Activated CD4-positive, alpha-beta T cell treated with anti-CD3 and anti-CD28 coated beads, Interleukin-2, Interleukin-6, amounts not matched to agents 100 ng/mL and 50 ng/mL, durations not matched to agents 16 hours and 8 hours (primary cell): Measurements from ENCODE around the gene CCNQ.

ENCODE experiments used
- DNase-seq: peaks from one replicate; pipeline ENCODE4 v3.0.0-alpha.2; 2020

Gene CCNQ

DNA sequence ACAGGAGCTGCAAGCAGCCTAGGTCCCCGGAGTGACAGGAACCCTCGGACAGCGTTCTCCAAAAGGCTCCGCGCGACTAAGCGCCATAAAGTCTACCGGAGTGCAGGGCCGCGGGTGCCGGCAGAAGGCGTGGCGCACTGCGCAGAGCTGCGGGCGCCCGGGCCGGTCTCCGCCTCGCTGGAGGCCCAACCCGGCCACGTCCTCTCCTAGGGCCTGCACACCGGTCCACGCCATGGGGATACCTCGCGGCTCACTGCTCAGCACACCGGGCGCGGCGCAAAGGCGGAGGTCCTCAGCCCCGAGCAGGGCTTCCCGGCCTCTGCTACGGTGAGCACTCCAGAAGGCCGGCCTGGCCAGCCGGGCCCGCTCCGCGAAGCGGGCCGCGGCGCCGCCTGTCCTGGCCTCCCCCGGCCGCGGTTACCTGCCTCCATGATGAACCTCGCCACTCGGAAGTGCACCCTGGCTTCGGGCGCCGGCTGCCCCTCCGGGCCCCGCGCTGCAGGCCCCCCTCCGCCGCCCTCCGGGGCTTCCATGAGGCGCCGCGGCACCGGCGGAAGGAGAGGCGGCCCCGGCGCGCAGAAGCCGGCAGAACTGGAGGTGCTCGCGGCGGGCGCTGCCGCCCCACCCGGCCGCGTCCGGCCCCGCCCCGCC, at the start of gene CCNQ:
Gene CCNQ, minus strand, starts transcription at position 599 of the 651 bp plus-strand sequence. Its CDS starts 66 bp downstream, at position 533.
- peak; percentile 31 for DNase-seq

DNA sequence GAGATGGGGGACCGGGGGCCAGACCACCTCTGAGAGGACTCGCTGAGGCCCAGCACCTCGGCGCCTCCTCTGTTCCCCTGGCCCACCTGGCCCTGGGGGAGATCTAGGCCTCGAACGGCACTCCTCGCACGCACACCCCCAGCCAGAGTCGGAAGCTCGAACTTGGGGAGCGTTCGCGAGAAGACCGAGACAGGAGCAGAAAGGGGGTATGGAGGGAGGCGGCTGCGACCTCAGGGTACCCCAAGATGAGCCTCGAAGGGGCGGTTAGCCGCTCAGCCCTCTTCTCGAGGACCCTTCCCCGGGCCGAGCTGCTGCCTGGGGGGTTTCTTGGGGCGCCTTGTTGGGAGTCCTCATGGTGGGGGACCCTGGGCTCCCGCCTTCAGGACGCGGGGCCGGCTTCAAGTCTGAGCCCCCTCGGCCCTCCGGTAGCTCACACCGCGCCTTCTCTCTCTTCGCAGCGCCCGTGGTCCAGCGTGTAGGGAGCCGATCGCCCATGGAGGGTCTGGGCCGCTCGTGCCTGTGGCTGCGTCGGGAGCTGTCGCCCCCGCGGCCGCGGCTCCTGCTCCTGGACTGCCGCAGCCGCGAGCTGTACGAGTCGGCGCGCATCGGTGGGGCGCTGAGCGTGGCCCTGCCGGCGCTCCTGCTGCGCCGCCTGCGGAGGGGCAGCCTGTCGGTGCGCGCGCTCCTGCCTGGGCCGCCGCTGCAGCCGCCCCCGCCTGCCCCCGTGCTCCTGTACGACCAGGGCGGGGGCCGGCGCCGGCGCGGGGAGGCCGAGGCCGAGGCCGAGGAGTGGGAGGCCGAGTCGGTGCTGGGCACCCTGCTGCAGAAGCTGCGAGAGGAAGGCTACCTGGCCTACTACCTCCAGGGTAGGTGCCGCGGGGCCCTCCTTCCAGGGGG, 48.8 kb upstream of the CCNQ start:
- DNase-seq, result no peak

DNA sequence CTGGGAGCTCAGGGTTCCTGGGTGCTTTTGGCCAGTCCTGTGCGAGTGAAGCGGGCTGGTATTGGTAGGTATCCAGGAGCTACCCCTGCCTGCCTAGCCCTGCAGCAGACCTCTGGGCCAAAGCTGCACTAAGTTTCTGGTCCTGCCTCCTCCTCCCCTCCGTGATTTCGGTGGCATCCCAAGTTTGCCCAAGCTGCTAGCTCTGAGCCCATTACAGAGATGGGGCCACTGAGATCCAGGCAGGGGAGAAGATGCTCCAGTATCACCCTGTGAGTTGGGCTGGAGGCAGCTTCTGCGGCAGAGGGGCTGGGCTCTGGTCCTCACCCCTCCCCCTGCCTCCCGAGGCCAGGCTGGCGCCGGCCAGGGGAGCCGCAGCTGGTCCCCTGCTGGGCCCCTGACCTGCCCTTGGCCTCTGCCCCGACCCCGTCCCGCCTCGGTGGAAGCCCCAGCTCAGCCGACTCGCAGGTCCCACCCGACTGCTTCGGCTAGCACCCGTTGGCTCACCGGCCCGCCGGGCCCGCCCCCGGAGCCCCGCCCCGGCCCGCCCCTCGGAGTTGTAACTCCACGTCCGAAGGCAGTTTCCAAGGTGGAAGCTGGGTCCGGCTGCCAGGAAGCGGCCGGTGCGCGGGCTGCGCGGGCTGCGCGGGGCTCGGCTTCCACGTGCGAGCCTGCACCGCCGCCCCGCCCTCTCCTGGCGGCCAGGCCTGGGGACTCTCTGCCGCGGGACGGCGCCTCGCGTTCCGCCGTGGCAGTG, 47.9 kb upstream of the CCNQ start, which contains the start of gene DUSP9:
Gene DUSP9, plus strand, starts transcription at position 584 of the 754 bp plus-strand sequence. CDS start 751 bp downstream, outside the sequence.
- no peak for DNase-seq

DNA sequence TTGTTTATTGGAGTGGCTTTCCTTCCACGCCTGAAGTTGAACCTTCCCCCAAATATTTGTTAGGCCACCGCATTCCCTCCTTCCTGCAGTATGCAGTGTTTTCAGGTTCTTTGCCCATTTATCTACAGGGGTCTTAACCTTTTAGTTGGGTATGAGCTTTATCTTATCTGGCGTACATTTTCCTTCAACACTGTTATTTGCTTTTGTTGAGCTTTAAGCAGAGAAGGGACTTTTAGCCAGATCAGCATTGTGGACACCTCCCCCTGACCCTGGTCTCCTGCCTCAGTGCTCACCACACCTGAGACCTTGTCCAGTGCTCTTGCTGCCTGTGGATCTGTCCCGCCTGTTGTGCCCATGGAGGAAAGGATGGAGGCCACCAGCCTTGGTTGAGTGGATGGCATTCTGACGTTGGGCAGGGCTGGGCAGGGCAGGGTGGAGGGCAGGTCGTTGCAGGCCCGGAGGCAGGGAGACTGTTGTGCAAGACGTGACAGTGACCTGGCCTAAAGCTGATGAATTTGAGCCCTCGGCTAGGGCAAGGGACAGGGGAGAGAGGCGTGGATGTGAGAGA, 47.1 kb upstream of the CCNQ start:
- DNase-seq, result no peak

DNA sequence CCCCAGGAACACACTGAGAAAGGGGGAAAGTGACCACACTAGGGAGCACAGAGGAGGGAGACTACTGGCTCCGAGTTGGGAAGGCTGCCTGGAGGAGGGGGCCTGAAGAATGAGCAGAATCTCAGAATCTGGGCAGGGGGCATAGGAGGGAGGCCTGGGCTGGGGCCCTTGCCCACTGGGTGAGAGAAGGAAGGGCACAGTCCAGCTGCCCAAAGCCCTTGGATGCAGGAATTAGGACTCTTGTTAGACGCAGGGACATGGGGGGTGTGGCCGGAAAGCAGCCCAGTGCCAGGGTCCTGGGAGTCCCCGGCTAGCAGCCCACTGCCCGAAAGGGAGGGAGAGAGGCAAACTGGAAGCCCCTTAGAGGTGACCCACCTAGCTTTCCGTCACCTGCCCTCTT, 46.2 kb upstream of the CCNQ start:
- no peak for DNase-seq

DNA sequence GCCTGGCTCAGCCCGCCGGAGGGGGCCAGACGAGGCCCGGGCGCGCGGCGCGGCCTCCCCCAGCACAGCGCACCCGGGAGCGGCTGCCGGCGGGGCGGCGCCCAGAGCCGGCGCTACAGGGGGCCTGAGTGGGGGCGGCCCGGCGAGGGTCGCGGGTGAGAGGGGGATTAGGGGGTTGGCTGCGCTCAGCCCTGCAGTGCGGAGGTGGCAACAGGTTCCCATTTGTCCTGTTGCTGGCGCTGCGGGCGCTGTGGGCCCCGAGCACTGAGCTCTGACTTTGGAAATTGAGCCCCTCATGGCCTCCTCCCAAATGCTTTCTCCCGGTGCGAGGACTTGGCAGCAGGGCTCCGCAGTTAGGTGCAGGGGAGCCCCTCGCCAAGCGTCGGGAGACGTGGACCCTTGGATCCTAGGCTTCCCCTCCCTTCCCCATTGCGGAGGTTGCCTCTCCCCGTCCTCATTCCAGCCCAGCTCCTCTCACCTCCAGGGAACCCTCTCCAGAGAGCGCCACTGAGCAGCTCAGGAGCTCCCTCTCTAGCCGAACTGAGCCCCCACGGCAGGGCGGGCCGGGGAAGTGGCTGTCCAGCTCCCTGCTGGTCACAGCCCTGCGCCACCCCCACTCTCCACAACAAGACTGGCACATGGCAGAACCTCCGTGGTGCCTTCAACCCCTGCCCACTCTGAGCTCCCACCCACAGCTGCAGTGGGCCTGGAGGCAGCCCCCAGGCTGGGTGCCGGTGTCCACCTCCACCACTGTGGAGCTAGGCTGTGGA, 45.6 kb upstream of the CCNQ start:
- no peak for DNase-seq

DNA sequence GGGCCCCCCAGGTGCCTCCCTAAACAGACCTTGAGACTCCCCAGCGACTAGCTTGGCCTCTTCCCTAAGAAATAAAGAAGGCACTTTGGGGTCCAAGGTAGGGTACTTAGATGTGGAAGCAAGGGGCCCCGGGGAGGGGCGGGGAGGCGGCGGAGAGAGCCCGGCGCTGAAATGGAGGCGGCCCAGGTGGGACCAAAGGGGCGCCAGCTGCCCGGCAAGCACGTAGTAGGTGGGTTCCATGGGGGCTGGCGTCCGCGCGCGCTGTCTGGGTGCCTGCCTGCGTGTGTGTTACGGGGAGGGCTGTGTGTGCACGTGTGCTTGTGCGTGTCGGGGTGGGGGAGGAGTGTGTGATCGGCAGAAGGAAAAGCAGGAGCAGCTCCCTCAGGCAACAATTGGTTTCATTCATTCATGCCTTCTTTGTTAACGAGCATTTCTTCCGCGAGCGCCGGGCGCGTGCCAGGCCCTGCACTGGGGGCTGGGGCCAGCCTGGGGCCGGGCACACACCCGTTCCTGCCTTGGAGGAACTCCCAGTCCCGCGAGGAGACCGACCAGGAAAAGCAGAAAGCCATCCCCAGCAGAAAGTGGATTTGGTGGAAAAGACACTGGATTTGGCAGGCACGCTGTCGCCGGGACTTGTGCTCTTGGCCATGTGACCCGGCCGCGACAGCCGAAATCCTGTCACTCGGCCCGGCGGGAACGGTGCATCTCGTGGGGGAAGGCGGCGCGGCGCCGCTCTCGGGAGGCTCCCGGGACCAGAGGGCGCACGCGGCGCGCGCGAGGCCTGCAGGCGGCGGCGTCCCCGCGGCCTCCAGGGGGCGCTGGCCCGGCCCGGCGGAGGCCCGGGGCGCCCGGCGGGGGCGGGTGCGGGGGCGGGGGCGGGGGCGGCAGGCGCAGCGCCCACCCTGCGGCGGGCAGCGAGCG, 44.8 kb upstream of the CCNQ start:
- DNase-seq, result peak; percentile 13

DNA sequence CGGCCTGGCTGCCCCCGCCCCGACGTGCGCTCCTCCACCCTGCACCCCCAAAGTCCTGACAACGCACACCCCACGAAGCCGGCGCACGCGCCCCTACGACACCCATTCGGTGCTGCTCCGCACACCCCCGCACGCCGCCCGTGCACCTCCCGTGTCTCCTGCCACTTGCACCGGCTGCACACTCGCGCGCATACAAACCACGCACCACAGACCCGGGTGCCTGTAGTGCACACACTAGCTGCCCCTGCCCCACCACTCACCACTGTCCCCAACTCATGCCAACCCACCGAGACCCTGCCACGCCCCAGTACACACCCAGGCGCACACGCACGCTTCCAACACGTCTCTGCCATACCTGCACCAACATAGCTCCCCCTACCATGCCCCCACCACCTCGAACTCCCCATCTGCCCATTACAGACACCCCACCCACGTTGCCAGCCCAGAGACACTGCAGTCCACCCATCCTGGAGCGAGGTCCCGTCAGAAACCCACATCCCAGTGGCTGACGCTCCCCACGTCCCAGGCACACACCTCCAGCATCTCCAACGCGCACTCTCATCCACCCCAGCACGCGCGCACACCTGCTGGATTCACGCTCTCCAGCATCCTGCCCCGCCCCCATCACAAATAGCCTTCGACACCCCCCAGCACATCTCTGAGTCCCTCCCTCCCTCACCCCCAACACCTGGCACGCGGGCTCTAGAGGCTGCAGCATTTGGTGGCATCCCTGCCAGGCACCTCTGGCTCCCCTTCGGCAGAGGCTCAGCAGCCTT, 43.9 kb upstream of the CCNQ start:
- DNase-seq, result no peak

DNA sequence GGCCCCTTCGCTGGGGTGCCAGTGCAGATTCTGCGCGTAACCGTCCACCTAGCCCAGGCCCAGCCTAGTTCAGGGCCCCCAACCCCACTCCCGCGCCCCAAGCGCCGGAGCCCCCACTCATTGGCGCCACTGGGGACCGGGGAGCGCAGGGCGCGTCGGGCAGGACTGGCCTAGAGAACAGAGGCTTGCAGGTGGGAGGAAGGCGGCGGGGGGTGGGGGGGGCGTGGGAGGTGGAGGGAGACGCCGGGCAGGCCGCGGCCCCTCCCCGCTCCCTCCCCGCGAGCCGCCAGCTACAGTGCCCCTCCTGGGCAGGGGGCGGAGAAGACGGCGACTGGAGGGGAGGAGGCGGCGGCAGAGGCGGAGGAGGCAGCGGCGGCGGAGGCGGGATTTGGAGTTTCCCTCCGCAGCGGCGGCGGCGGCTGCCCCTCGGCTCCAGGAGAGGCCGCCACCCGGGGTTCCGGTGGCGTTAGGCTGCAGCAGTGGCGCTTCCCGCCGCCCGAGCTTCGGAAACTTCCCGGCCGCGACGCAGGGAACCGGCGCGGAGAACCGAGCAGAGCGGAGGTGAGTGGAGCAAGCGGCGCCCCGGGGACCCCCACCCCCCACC, 43.2 kb upstream of the CCNQ start:
- DNase-seq, result no peak

DNA sequence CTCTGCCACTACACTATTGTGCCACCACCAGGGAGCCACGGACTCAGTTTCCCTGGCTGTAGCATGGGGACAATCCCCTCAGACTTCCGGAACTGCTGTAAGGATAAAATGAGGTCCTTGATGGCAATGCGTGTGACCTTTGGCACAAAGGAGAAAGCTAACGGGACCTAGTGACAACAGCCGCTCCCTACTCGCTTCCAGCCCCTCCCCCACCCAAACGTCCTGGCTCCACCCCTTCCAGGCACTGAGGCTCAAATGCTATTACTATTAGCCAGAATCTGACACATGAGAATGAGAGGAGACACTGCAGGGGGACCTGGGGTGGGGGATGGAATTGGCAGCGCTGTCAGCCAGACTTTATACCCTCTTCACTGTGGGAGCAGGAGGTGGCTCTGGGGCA, 42.7 kb upstream of the CCNQ start:
- no peak for DNase-seq

DNA sequence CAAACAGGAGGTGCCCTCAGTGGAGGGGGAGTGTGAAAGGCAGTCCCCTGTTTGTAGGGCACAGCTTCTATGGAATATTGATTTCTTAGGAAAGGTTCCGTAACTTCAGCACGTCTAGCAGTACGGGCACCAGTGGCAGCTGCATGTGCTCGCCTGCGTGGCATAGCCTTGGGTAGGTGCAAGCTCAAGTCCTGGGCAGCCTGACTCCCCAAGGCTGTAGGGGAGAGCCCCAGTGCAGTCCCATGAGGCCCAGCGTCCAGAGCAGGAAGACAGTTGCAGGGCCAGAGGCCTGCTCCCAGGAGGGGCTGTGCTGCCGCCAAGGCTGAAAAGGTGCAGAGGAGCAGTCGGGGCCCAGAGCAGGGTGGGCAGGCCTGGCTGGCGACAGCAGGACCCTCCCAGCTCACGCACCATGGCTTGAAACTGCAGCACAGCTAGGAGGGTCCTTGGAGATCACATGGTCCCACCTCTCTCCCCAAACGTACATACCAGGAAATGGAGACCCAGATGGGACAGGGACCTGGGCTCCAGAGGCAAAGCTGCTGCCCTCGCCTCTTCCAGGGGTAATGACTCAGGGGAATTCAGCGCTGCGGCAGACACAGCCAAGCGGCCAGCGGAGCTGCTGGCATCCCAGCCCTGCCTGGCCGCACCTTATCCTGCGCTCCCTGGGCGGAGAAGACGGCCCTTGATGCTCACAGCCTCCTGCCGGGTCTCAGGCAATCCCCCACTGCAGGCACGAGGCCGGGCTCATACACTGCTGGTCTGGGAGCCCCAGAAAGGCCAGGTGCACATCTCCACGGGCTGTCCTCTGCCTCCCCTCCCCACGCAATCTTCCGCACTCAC, 42.0 kb upstream of the CCNQ start:
- no peak for DNase-seq

DNA sequence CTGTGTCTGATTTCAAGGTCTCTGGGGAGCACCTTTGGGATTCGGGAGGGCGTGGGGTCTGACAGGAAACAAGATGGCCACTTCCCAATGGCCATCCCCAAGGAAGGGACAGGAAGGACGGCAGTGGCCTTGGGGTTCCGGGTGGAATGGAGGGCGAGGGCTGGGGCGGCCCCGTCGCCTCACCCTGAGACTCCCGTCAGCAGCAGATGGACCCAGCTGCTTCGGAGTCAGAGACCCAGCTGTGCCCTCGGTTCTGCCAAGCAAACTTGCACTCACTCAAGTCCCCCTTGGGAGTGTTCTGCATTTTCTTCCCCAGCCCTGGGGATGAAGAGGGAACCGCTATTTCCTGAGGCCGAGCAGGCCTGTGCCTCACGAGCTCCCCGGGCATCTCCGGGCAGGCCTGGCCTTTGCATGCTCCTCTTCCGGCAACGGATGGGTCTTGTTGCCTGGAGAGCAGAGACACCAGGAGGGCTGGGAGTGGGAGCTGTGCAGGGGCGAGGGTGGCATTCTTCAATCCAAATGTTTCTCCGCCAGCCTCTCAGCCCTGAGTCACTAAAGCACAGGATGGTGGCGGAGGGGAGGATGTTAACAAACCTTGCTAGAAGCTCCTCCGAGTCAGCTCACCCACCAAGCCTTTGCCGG, 41.2 kb upstream of the CCNQ start:
- DNase-seq, result no peak

DNA sequence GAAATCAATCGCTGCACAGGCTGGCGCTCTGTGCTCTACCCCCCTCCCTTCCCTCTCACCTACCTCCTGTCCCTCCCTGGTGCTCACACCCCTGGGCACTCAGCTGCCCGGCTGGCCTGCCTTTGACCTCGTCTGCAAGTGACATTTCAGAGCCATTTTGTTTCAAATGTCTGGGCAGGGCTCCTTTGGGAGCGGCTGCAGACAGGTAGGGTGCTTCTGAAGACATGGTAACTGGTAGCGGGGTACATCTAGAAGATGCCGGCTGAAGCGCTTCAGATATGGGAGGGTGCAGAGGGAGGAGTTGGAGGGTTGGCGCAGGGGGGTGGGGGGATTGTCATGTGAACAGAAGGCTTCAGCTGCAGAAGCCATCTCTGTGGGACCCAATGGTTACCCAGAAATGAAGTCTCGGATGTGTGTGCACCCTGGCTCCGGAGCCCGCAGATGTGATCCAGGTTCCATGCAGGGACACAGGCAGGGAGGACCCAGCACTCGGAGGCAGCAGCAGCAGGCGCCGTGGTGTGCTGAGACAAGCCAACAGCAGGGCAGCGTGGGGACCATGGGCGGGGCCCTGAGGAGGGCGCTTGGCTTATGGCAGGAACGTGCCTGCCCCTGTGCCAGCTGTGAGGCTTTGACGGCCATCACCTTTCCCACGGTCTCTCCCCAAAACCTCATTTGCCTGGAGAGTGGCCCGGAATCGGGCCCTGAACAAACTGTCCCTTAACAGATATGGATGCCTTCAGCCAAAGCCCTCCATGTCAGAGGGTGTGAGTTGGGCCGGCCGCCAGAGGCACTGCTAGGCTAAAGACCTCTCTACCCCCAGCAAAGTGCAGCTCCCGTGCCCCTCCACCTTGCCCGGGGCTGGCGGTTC, 40.5 kb upstream of the CCNQ start:
- no peak for DNase-seq

DNA sequence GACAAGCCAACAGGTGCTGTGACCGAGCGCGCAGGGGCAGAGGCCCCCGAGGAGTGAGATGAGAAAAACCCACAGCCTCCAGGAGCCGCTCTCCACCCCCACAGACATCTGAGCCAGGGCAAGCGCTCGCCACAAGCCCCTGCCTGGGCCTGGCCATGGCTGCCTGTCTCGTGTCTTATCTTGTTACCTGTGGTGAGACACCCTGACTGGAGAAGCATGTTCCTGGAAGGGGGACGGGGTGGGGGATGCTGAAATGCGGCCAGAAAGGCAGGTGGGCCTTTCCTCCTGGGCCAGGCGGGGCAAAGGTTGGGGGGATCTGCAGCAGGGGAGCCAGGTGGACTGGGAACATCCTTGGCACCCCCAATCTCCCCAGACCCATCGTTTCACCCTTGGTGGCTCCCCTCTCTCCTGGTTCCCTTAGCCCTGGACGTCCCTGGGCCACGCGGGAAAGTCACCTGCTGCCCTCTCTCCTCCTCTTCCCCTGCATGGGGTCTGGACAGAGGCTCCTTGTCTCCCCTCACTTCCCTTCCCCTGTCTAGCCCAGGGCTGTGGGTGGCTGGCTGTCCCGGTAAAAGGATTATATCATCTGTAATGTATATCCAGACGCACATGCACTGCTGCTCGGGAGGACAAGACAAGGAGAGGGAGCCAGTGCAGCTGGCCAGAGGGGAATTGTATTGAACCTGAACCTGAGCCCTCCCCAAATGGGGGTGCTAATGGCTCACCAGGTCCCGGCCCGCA, 39.7 kb upstream of the CCNQ start:
- no peak for DNase-seq

DNA sequence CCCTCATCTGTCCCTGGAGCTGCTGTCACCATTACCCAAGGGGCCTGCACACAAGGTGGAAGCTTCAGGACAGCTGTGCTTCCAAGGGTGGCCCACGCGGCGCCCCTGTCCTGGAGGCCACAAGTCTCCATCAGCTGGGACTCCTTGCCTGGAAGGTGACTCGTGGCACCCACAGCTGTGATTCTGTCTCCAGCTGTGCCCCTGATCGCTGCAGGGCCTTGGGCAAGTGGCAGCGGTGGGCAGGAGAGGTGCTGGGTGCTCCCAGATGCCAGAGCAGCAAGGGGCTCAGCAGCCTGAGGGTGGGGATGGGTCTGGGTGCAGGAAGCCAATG, 39.1 kb upstream of the CCNQ start:
- DNase-seq, result no peak

DNA sequence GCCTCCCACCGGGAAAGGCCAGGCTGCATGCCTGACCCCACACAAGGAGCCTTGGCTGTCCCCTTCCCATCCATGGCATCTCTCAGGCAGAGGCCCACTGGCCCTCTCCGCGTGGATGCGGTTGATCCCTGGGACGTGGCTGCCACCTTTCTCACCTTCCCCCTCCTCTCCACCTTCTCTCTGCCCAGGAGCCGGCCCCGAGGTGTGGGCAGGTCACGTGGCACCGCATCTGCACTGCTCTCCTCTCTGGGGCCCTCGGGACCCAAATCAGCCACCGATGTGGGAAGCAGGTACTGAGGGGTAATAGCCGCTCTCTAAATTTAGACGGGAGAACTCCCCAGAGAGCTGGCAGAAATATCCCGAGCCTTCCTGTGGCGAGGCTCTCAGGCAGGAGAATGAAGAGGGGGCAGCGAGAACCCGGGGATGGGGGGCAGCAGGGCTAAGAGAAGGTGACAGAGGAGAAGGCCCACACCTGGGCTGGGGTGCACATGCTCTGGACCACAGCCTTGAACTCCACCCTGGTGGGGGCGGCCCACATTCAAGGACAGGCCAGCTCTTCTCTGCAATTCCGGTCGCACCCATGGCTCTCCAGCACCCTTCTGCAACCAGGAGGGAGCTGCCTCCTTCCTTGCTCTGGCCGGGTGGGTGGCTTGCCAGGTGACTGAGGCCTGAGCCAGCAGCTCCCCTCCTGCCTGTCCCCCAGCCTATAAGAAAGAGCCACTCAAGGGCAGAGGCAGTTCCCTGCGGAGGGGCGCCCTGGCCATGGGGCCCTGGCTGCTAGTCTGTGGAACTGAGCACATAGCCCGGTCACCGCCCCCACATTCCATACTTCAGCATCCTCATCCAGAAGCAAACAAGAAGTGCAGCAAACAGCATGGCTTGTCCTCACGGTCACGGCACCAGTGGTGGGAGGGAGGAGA, 38.4 kb upstream of the CCNQ start:
- DNase-seq, result no peak
